Omental fat pad (tissue), 4 donors: ENCODE results near the gene CCDC15. TPM values are rescaled to one million over a fixed set of nuclear protein-coding genes. Genes with fewer than 3 reads are reported as not detected.

ENCODE experiments used
- ATAC-seq: fragments of 150-250 bp; one replicate; pipeline ENCODE4 v1.9.1; 2016; ENCODE audit warnings: mild to moderate bottlenecking, moderate library complexity; ENCODE audit not compliant: low FRiP score
- DNase-seq: peaks from one replicate; pipeline ENCODE4 v3.0.0-alpha.2; 2019; ENCODE audit warnings: low spot score
- total RNA-seq, 4 donors: library from RNA; depleted of rRNA; stranded (reverse); fragments of >200 nt; gene quantifications; one replicate each; pipeline ENCODE4 v1.1.0, GENCODE V29; 2016
- TF ChIP-seq, protein P1 (sequence below), 3 donors: fragments of 450-650 bp; IDR thresholded peaks; one replicate each; pipeline ENCODE4 v1.5.1; 2016 to 2017; ENCODE audit warnings: antibody characterized with exemption in 3 of 3, mild to moderate bottlenecking in 3 of 3, moderate library complexity in 2 of 3

CCDC15 gene
- total RNA-seq, 4 donors from 2014 or later: 0.88 to 2.4 (median 1.1) TPM

GRCh38 chr11:124987096-124987495, 33.1 kb downstream of the CCDC15 start:
- DNase-seq (no peak), ATAC-seq (no peak)
- TF ChIP-seq, protein P1, sequence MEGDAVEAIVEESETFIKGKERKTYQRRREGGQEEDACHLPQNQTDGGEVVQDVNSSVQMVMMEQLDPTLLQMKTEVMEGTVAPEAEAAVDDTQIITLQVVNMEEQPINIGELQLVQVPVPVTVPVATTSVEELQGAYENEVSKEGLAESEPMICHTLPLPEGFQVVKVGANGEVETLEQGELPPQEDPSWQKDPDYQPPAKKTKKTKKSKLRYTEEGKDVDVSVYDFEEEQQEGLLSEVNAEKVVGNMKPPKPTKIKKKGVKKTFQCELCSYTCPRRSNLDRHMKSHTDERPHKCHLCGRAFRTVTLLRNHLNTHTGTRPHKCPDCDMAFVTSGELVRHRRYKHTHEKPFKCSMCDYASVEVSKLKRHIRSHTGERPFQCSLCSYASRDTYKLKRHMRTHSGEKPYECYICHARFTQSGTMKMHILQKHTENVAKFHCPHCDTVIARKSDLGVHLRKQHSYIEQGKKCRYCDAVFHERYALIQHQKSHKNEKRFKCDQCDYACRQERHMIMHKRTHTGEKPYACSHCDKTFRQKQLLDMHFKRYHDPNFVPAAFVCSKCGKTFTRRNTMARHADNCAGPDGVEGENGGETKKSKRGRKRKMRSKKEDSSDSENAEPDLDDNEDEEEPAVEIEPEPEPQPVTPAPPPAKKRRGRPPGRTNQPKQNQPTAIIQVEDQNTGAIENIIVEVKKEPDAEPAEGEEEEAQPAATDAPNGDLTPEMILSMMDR (IDR thresholded peaks at IDR 0.05): no peak

DNA sequence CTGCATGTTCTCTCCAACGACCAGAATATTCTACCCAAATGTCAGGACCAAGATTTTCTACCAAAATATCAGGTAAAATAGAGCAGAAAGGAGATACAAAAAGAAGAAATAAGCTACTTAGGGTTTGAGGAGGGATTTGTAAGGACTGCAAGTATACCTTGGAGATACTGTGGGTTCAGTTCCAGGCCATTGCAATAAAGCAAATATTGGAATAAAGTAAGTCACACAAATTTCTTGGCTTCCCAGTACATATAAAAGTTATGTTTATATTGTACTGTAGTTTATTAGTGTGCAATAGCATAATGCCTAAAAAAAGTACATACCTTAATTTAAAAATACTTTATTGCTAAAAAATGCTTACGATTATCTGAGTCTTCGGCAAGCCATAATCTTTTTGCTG, 34.1 kb downstream of the CCDC15 start:
- DNase-seq (no peak), ATAC-seq (no peak)
- TF ChIP-seq, protein P1 (IDR thresholded peaks at IDR 0.05): no peak

DNA sequence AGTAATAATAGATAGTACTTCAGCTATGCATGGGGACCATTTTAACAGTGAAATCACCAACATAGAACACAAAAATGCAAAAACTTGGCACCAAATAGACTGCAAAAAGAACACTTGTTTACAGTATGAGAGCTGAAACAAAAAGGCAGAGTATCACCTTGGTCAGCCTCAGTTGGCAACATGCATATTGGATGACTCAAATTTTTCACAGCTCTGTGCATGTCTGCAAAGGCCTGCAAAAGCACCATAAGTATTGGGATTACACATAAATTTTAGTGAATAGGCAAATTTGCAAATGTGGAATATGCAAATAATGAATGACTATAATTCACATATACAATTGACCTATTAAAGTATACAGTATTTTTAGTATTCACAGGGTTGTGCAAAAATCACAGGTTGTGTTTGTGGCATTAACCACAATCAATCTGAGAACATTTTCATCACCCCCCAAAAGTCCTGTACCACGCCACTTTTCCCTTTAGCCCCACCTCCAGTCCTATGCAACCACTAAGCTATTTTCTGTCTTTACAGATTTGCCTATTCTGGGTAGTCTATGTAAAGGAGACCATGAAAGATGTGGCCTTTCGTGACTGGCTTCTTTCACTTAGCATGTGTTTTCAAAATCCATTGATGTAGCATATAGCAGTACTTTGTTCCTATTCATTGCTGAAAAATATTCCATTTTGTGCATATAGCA, 47.2 kb downstream of the CCDC15 start:
- ATAC-seq (no peak), DNase-seq (no peak)
- TF ChIP-seq, protein P1 (IDR thresholded peaks at IDR 0.05): no peak

- DNase-seq (no peak), ATAC-seq (no peak)
- TF ChIP-seq, protein P1 (IDR thresholded peaks at IDR 0.05): no peak
Measured at GRCh38 chr11:125001849-125002248, 47.8 kb downstream of the CCDC15 start.

GRCh38 chr11:125005491-125005890, 51.5 kb downstream of the CCDC15 start:
- TF ChIP-seq, protein P1 (IDR thresholded peaks at IDR 0.05): no peak
- no peak for ATAC-seq

GRCh38 chr11:125016413-125016812, 62.4 kb downstream of the CCDC15 start:
- DNase-seq (no peak), ATAC-seq (no peak)
- TF ChIP-seq, protein P1 (IDR thresholded peaks at IDR 0.05): no peak

More at GRCh38 chr11:125005491-125005890, 51.5 kb downstream of the CCDC15 start:
- DNase-seq: no peak

DNA sequence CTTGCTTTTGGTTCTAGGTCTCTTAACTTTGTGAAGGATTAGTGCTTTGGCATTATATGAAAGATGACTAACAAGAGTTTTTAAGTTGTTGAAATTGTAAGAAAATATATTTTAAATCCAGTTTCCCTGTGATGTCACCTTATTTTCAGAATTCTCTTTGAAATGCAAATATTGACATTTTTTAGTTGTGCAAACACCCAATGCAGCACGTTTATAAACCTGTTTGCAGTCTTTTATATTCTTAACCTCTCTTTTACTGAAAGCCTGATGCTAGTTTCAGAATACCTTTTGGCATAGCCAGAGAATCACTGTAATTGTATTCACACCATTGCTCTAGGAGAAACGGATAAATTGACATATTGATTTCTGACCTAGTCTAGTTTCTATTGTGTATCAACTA, 66.3 kb downstream of the CCDC15 start:
- TF ChIP-seq, protein P1 (IDR thresholded peaks at IDR 0.05): no peak
- ATAC-seq (no peak), DNase-seq (no peak)
